ENCODE results near the gene ROR1. TPM values are rescaled to one million over a fixed set of nuclear protein-coding genes. Genes with fewer than 3 reads are reported as not detected.

The ROR1 gene
- total RNA-seq, 4 donors from 2014 or later = 8.8 to 30.4 (median 14.1) TPM

- TF ChIP-seq CTCF (IDR thresholded peaks at IDR 0.05) = no peak
- no peak for ATAC-seq (ENCODE audit: low FRiP score)
- DNase-seq (ENCODE audit: low spot score) = no peak
Measured at GRCh38 chr1:63887809-63888208, 114.0 kb downstream of the ROR1 start.

- no peak for ATAC-seq (ENCODE audit: low FRiP score)
Measured at GRCh38 chr1:63888984-63889383, 115.2 kb downstream of the ROR1 start.

GRCh38 chr1:63890468-63890867 is 116.7 kb downstream of the ROR1 start:
- TF ChIP-seq CTCF (IDR thresholded peaks at IDR 0.05) = no peak
- DNase-seq (ENCODE audit: low spot score) (no peak), ATAC-seq (ENCODE audit: low FRiP score) (no peak)

More at GRCh38 chr1:63888984-63889383, 115.2 kb downstream of the ROR1 start:
- no peak for TF ChIP-seq CTCF (IDR thresholded peaks at IDR 0.05)
- no peak for DNase-seq (ENCODE audit: low spot score)

- DNase-seq (ENCODE audit: low spot score) = no peak
- TF ChIP-seq CTCF (IDR thresholded peaks at IDR 0.05) = no peak
- ATAC-seq (ENCODE audit: low FRiP score) = no peak
Measured at GRCh38 chr1:63891060-63891690, 117.4 kb downstream of the ROR1 start.

- ATAC-seq (ENCODE audit: low FRiP score) = no peak
- DNase-seq (ENCODE audit: low spot score) = no peak
Measured at GRCh38 chr1:63892632-63893395, 119.0 kb downstream of the ROR1 start.

GRCh38 chr1:63893976-63894375 is 120.2 kb downstream of the ROR1 start:
- no peak for ATAC-seq (ENCODE audit: low FRiP score)
- TF ChIP-seq CTCF (IDR thresholded peaks at IDR 0.05) = no peak
- DNase-seq (ENCODE audit: low spot score) = no peak

More at GRCh38 chr1:63892632-63893395, 119.0 kb downstream of the ROR1 start:
- TF ChIP-seq CTCF (IDR thresholded peaks at IDR 0.05) = no peak

Data from omental fat pad (tissue), 4 donors.